Left ventricle myocardium superior (tissue), 1 donor: ENCODE results near the gene DMXL1. TPM values are rescaled to one million over a fixed set of nuclear protein-coding genes. Genes with fewer than 3 reads are reported as not detected.
"Not testable (repeated sequence)": the region's sequence is repeated elsewhere in the genome, so short reads cannot be mapped to it uniquely, and the experiment has no call there.

Source experiments
- ATAC-seq: fragments of 200-7000 bp; cut with Tn5 transposase; one replicate; pipeline ENCODE4 v1.9.1; 2020; ENCODE audit warnings: mild to moderate bottlenecking, moderate library complexity
- DNase-seq: peaks from one replicate; pipeline ENCODE4 v3.0.0-alpha.2; 2020
- intact Hi-C: fragments of 100-400 bp; cut with micrococcal nuclease; formaldehyde crosslinking; loops from one replicate; pipeline ENCODE4 v1.11.0; 2022
- total RNA-seq: library from RNA; stranded (reverse); fragmentation: NEBNext Ultra II Directional; extraction: Animal tissue kit (Norgen Biotek cat#: 25700); gene quantifications from one replicate; pipeline ENCODE4 v1.2.1, GENCODE V29; 2021
- donor health status: DM: no; HTN: yes; CAD: no; lungs with severe emphysema.

DMXL1 gene
- total RNA-seq, 1 donor from 2014 or later, result 23.6 TPM

- DNase-seq, ATAC-seq, intact Hi-C loops: not testable (repeated sequence)
Observed at GRCh38 chr5:119185512-119185911, 114.6 kb downstream of the DMXL1 start.

- no peak for ATAC-seq
- no peak for DNase-seq
- intact Hi-C loops, result no loop called here
Observed at GRCh38 chr5:119187776-119188529, 117.1 kb downstream of the DMXL1 start.

- ATAC-seq, result no peak
- no peak for DNase-seq
- intact Hi-C loops, result no loop called here
Observed at GRCh38 chr5:119190470-119191095, 119.7 kb downstream of the DMXL1 start.

- intact Hi-C loops, result no loop called here
- DNase-seq (no peak), ATAC-seq (no peak)
Observed at GRCh38 chr5:119191944-119192343, 121.1 kb downstream of the DMXL1 start.

GRCh38 chr5:119200795-119201194, 129.9 kb downstream of the DMXL1 start:
- ATAC-seq (no peak), DNase-seq (no peak)
- intact Hi-C loops, result no loop called here

GRCh38 chr5:119207105-119207504, 136.2 kb downstream of the DMXL1 start:
- DNase-seq, result no peak
- ATAC-seq, result no peak
- intact Hi-C loops, result no loop called here

- DNase-seq (no peak), ATAC-seq (no peak)
- intact Hi-C loops, result no loop called here
Observed at GRCh38 chr5:119212026-119212425, 141.1 kb downstream of the DMXL1 start.

- DNase-seq (no peak), ATAC-seq (no peak)
- intact Hi-C loops, result no loop called here
Observed at GRCh38 chr5:119212676-119213075, 141.8 kb downstream of the DMXL1 start.

- no peak for ATAC-seq
- intact Hi-C loops, result no loop called here
Observed at GRCh38 chr5:119217183-119217582, 146.3 kb downstream of the DMXL1 start.

GRCh38 chr5:119218830-119219782, 148.2 kb downstream of the DMXL1 start:
- DNase-seq, result no peak
- ATAC-seq, result no peak
- intact Hi-C loops, result no loop called here

More at GRCh38 chr5:119217183-119217582, 146.3 kb downstream of the DMXL1 start:
- no peak for DNase-seq

- ATAC-seq (no peak), DNase-seq (no peak)
- intact Hi-C loops, result no loop called here
Observed at GRCh38 chr5:119220576-119221197, 149.8 kb downstream of the DMXL1 start.

- intact Hi-C loops, result no loop called here
- DNase-seq (no peak), ATAC-seq (no peak)
Observed at GRCh38 chr5:119221330-119221729, 150.4 kb downstream of the DMXL1 start.

GRCh38 chr5:119229950-119230349, 159.1 kb downstream of the DMXL1 start:
- ATAC-seq, result no peak
- intact Hi-C loops, result no loop called here
- no peak for DNase-seq

GRCh38 chr5:119238265-119239118, 167.6 kb downstream of the DMXL1 start:
- DNase-seq, result no peak
- no peak for ATAC-seq
- intact Hi-C loops, result no loop called here

GRCh38 chr5:119239119-119239417, 168.2 kb downstream of the DMXL1 start:
- ATAC-seq, result no peak
- intact Hi-C loops, result no loop called here
- no peak for DNase-seq

GRCh38 chr5:119239826-119240225, 168.9 kb downstream of the DMXL1 start:
- ATAC-seq, DNase-seq, intact Hi-C loops: not testable (repeated sequence)

- ATAC-seq (no peak), DNase-seq (no peak)
- intact Hi-C loops, result no loop called here
Observed at GRCh38 chr5:119243888-119244287, 173.0 kb downstream of the DMXL1 start.
